Uterus (tissue), 4 donors: ENCODE data around the gene BTAF1. TPM values are rescaled to one million over a fixed set of nuclear protein-coding genes. Genes with fewer than 3 reads are reported as not detected.

ENCODE experiments used
- DNase-seq, 2 donors: peaks; one replicate each; pipeline ENCODE4 v3.0.0-alpha.2; 2019 to 2020
- H3K27ac ChIP-seq, 2 donors: fragments of 200-600 bp; sonication (generic); 1 replicate in 1 of 2; 2 replicates in 1 of 2; pipeline ENCODE4 v1.5.1; 2016 to 2018
- H3K27me3 ChIP-seq, 2 donors: fragments of 200-600 bp; sonication (generic); one replicate each; pipeline ENCODE4 v1.5.1; 2018 to 2019; ENCODE audit warnings: control low read depth in 1 of 2
- H3K36me3 ChIP-seq, 2 donors: fragments of 200-600 bp; sonication (generic); one replicate each; pipeline ENCODE4 v1.5.1; 2019; ENCODE audit warnings: control low read depth in 1 of 2
- H3K4me1 ChIP-seq, 2 donors: fragments of 200-600 bp; sonication (generic); one replicate each; pipeline ENCODE4 v1.5.1; 2018 to 2019; ENCODE audit warnings: control low read depth in 1 of 2
- H3K4me3 ChIP-seq, 2 donors: fragments of 200-600 bp; sonication (generic); 1 replicate in 1 of 2; 2 replicates in 1 of 2; pipeline ENCODE4 v1.5.1; 2018 to 2019; ENCODE audit warnings: mild to moderate bottlenecking in 1 of 2
- H3K9me3 ChIP-seq, 2 donors: fragments of 200-600 bp; sonication (generic); one replicate each; pipeline ENCODE4 v1.5.1; 2019; ENCODE audit warnings: control low read depth in 1 of 2
- CTCF ChIP-seq, 4 experiments: fragments of 200-600 bp in 2 of 4; fragments of 450-650 bp in 2 of 4; sonication (generic) in 2 of 4; IDR thresholded peaks; one replicate each; pipeline ENCODE4 v1.5.1; 2016 to 2019; ENCODE audit warnings: antibody characterized with exemption in 4 of 4, mild to moderate bottlenecking in 2 of 4, moderate library complexity in 1 of 4
- POLR2A ChIP-seq, 2 donors: fragments of 450-650 bp; IDR thresholded peaks; one replicate each; pipeline ENCODE4 v1.6.1; 2016; ENCODE audit warnings: antibody characterized with exemption in 2 of 2, mild to moderate bottlenecking in 1 of 2, moderate library complexity in 1 of 2
- intact Hi-C: fragments of 100-400 bp; cut with DNase I; formaldehyde crosslinking; loops from one replicate; pipeline ENCODE4 v1.15.1; 2023; ENCODE audit warnings: low total_unique reads
- total RNA-seq, 4 donors: library from RNA; depleted of rRNA in 3 of 4; stranded (reverse); fragments of >200 nt in 3 of 4; gene quantifications; one replicate each; pipeline versions ENCODE4 v1.1.0 to v1.2.4, GENCODE V29; 2014 to 2023
- donor health status: DM: yes; HTN: yes; CAD: no.

BTAF1 gene
- total RNA-seq, 4 donors from 2014 or later = 31.8 to 95.8 (median 51.5) TPM

- intact Hi-C loops = no loop called here
- H3K9me3 ChIP-seq = no peaks in the 10 kb centered on the region
- no peaks in the 10 kb centered on the region for H3K27me3 ChIP-seq
- DNase-seq = no peak
- H3K4me1 ChIP-seq = no peaks in the 10 kb centered on the region
- H3K4me3 ChIP-seq = no peak overlapping the region
- no peak for TF ChIP-seq POLR2A (IDR thresholded peaks at IDR 0.05)
- no peak for TF ChIP-seq CTCF (IDR thresholded peaks at IDR 0.05)
- H3K27ac ChIP-seq = no peak overlapping the region
- no peaks in the 10 kb centered on the region for H3K36me3 ChIP-seq
Observed at GRCh38 chr10:91955114-91955513, 31.5 kb downstream of the BTAF1 start.

GRCh38 chr10:91957091-91957490 is 33.5 kb downstream of the BTAF1 start:
- no peaks in the 10 kb centered on the region for H3K36me3 ChIP-seq
- H3K27me3 ChIP-seq = no peaks in the 10 kb centered on the region
- H3K4me1 ChIP-seq = no peaks in the 10 kb centered on the region
- no peaks in the 10 kb centered on the region for H3K9me3 ChIP-seq
- TF ChIP-seq POLR2A (IDR thresholded peaks at IDR 0.05) = no peak
- no peak overlapping the region for H3K27ac ChIP-seq
- H3K4me3 ChIP-seq = no peak overlapping the region
- DNase-seq = no peak
- intact Hi-C loops = no loop called here

- intact Hi-C loops = no loop called here
- H3K9me3 ChIP-seq = no peaks in the 10 kb centered on the region
- H3K36me3 ChIP-seq = no peaks in the 10 kb centered on the region
- no peak for TF ChIP-seq POLR2A (IDR thresholded peaks at IDR 0.05)
- no peak for TF ChIP-seq CTCF (IDR thresholded peaks at IDR 0.05)
- no peaks in the 10 kb centered on the region for H3K27me3 ChIP-seq
- no peak for DNase-seq
- H3K27ac ChIP-seq = no peak overlapping the region
- no peaks in the 10 kb centered on the region for H3K4me1 ChIP-seq
- no peak overlapping the region for H3K4me3 ChIP-seq
Observed at GRCh38 chr10:91969297-91969696, 45.7 kb downstream of the BTAF1 start.

GRCh38 chr10:91974960-91975359 is 51.4 kb downstream of the BTAF1 start:
- H3K9me3 ChIP-seq = no peaks in the 10 kb centered on the region
- no peak for DNase-seq
- TF ChIP-seq CTCF (IDR thresholded peaks at IDR 0.05) (no peak), POLR2A (IDR thresholded peaks at IDR 0.05) (no peak)
- no peak overlapping the region for H3K4me3 ChIP-seq
- H3K27ac ChIP-seq = no peak overlapping the region
- no peaks in the 10 kb centered on the region for H3K4me1 ChIP-seq
- H3K27me3 ChIP-seq = no peaks in the 10 kb centered on the region
- H3K36me3 ChIP-seq = no peaks in the 10 kb centered on the region
- intact Hi-C loops = no loop called here

- no peaks in the 10 kb centered on the region for H3K9me3 ChIP-seq
- H3K27me3 ChIP-seq = no peaks in the 10 kb centered on the region
- H3K36me3 ChIP-seq = no peaks in the 10 kb centered on the region
- intact Hi-C loops = no loop called here
- TF ChIP-seq POLR2A (IDR thresholded peaks at IDR 0.05) = no peak
- no peaks in the 10 kb centered on the region for H3K4me1 ChIP-seq
- H3K27ac ChIP-seq = no peak overlapping the region
- no peak for DNase-seq
- H3K4me3 ChIP-seq = no peak overlapping the region
Observed at GRCh38 chr10:91975438-91975837, 51.9 kb downstream of the BTAF1 start.

GRCh38 chr10:91976317-91977051 is 52.9 kb downstream of the BTAF1 start:
- H3K9me3 ChIP-seq = no peaks in the 10 kb centered on the region
- DNase-seq = no peak
- intact Hi-C loops = no loop called here
- no peaks in the 10 kb centered on the region for H3K36me3 ChIP-seq
- no peak overlapping the region for H3K4me3 ChIP-seq
- H3K27me3 ChIP-seq = no peaks in the 10 kb centered on the region
- no peak overlapping the region for H3K27ac ChIP-seq
- H3K4me1 ChIP-seq = no peaks in the 10 kb centered on the region
- TF ChIP-seq POLR2A (IDR thresholded peaks at IDR 0.05) (no peak), CTCF (IDR thresholded peaks at IDR 0.05) (no peak)
